Measurements from ENCODE around the gene DDX50. TPM values are rescaled to one million over a fixed set of nuclear protein-coding genes. Genes with fewer than 3 reads are reported as not detected.
"Not testable (repeated sequence)": the region's sequence is repeated elsewhere in the genome, so short reads cannot be mapped to it uniquely, and the experiment has no call there.

Gene DDX50
- 10 to 100 TPM; 43.4 to 54.5 (median 47.5) TPM for polyA plus RNA-seq (ENCODE audit: insufficient read length in 10 of 10)
- long read RNA-seq, donor 1, partial matches to known transcripts, result 0 of 2 reads
- long read RNA-seq, donor 1, other reads (novel, unspliced or antisense), result 0 of 2 reads
- long read RNA-seq, donor 2, transcript DDX50-201 (15 exons, 2,538 nt), result major isoform, 8 of 8 reads
- long read RNA-seq, donor 2, partial matches to known transcripts, result 0 of 8 reads
- long read RNA-seq, donor 2, other reads (novel, unspliced or antisense), result 0 of 8 reads
- long read RNA-seq, donor 3, result 0 reads
- long read RNA-seq, donor 4, transcript DDX50-201 (15 exons, 2,538 nt), result major isoform, 7 of 15 reads
- long read RNA-seq, donor 4, partial matches to known transcripts, result 7 of 15 reads
- long read RNA-seq, donor 4, other reads (novel, unspliced or antisense), result 0 of 15 reads
- long read RNA-seq, donor 5, partial matches to known transcripts, result 17 of 20 reads
- long read RNA-seq, donor 5, other reads (novel, unspliced or antisense), result 0 of 20 reads
- long read RNA-seq, donor 6, transcript DDX50-201 (15 exons, 2,538 nt), result major isoform, 10 of 21 reads
- long read RNA-seq, donor 6, partial matches to known transcripts, result 11 of 21 reads
- long read RNA-seq, donor 6, other reads (novel, unspliced or antisense), result 0 of 21 reads
- long read RNA-seq, donor 7, partial matches to known transcripts, result 0 of 3 reads
- long read RNA-seq, donor 7, other reads (novel, unspliced or antisense), result 0 of 3 reads
- long read RNA-seq, donor 8, transcript DDX50-201 (15 exons, 2,538 nt), result major isoform, 7 of 7 reads
- long read RNA-seq, donor 8, partial matches to known transcripts, result 0 of 7 reads
- long read RNA-seq, donor 8, other reads (novel, unspliced or antisense), result 0 of 7 reads
- long read RNA-seq, donor 9, partial matches to known transcripts, result 0 of 1 reads
- long read RNA-seq, donor 9, other reads (novel, unspliced or antisense), result 0 of 1 reads

DNA sequence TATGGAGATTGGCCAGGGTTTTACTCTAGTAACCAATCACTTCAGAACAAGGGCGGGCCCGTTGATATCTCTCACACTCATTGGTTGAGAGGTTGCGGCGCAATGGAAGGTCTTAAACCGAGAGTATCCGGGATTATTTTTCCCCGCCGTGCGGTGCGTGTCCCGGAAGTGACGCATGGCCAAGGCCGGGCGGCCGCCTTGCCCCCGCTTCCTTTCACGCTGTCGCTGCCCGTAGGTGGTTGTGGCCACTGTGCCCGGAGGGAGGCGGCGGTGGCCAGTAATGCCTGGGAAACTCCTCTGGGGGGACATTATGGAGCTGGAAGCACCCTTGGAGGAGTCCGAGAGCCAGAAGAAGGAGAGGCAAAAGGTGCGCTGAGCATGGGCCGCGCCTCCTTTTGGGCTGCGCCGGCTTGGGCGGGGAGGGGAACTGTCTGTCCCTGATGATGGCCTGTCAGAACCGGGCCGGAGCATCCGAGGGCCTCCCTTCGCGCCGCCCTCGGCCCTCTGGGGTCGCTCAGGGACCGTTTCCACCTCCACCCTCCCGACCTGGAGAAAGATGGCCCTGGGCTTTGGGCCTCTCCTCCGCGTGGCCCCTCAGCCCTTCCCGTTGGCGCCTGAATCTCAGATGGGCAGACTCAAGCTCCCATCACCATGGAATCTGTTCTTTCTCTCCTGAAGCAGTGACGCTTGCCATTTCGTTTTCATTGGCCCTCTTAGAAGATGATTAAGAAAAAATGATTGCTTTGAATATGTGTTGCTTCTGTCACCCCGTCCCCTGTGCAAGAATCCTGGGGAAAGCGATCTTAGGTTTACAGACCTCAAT, at the start of gene DDX50:
Gene DDX50 (plus strand): TSS at position 211 of the 823 bp plus-strand sequence. CDS start 70 bp downstream, at position 281.
- DNase-seq, result peak; percentile 98 to 100 (median 99)

- no peak for DNase-seq
These were observed 44.8 kb upstream of the DDX50 start for GRCh38 chr10:68856352-68856751.

DNA sequence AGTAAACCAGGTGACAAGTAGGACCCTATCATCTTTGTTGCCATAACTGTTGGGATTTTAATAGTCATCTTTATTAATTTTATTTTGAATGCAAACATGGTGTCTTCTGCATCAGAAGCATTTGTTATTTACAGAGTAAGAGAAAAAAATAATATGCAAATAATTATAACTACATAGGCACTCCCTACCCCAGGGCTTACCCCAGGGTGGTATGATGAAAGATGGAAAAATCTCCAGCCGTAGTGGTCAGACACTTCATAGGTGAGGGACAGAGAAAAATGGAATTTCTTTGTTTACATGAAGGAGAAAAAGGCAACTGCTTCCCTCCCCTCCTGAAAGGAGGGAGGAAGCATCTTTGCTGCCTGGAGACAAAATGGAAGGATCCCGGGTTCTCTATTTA, 44.1 kb upstream of the DDX50 start:
- DNase-seq, result no peak

- no peak for DNase-seq
These were observed 39.9 kb upstream of the DDX50 start for GRCh38 chr10:68861253-68861652.

DNA sequence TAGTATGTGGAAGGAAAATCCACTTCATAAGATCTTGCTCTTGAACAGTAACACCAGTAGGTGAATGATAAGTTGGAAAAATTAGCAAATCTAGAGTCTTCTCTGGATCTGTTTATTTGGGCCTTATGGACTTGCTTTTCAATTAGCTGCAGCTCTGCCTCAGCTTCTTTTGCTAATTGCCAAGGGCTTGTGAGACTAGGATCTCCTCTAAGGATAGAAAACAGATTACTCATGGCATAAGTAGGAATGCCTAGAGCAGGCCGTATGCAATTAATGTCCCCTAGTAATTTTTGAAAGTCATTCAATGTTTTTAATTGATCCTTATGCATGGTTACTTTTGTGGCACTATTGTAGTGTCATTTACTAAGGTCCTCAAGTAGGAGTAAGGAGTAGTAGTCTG, 36.5 kb upstream of the DDX50 start:
- no peak for DNase-seq

DNA sequence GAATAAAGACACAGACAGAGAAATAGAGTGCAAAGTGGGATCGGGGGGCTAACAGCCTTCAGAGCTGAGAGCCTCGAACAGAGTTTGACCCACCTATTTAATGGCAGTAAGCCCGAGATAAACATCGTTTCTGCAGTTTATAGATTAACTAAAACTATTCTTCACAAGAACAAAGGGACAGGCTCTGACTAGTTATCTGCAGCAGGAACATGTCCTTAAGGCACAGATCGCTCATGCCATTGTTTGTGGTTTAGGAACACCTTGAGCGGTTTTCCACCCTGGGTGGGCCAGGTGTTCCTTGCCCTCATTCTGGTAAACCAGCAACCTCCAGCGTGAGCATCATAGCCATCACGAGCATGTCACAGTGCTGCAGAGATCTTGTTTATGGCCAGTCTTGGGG, 32.9 kb upstream of the DDX50 start:
- not testable (repeated sequence) for DNase-seq

- no peak for DNase-seq
These were observed 31.5 kb upstream of the DDX50 start for GRCh38 chr10:68869623-68870022.

- DNase-seq, result no peak
These were observed 31.1 kb upstream of the DDX50 start for GRCh38 chr10:68870061-68870460.

DNA sequence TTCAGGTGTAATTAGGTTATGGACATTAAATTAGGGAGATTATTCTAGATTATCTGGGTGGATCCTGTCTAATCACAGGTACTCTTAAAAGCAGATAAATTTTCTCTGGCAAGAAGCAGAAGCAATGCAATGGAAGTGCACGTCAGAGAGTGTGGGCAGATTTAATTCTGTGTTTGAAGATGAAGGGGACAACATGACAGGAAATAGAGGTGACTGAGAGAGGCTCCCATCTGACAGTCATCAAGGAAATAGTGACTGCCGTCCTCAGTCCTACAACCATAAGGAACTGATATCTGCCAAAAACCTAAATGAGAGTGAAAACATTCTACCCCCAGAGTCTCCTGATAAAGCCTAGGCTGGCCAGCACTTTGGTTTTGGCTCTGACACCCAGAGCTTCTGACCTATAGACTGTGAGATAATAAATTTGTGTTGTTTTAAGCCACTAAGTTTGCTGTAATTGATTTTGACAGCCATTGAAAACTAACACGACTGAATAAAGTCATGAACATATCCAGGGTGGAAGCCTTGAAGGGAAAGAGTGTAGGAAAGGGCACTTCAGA, 30.5 kb upstream of the DDX50 start:
- peak in 1 of 3 donors; percentile 21 for DNase-seq

DNA sequence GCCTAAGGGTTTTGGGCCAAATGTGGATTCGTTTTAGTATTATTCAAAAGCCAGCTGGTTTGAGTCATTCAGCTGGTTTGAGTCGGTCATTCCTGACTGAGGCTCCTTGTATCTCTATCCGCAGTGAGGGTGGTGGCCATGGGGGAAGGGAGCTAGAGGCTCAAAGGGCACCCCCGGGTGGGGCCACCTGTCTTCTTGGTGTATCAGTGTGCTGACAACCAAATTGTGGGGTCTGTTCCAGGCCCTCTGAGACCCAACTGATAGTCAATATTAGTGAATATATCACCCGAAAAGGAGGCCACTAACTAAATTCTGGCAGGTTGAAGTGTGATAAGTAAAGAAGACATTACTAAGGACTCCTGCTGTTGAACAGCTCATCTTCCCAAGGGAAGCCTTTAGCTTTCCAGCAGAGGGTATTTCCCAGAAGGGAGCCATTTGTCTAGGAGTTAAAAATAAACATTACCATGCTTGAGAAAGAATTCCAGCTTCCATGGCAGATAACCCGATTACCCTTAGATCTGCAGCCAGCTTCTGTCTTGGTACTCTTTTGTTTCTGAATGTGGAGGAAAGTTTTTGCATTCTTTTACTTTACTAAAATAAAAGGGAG, 29.9 kb upstream of the DDX50 start:
- DNase-seq, result peak; percentile 37 to 52 (median 41)

DNA sequence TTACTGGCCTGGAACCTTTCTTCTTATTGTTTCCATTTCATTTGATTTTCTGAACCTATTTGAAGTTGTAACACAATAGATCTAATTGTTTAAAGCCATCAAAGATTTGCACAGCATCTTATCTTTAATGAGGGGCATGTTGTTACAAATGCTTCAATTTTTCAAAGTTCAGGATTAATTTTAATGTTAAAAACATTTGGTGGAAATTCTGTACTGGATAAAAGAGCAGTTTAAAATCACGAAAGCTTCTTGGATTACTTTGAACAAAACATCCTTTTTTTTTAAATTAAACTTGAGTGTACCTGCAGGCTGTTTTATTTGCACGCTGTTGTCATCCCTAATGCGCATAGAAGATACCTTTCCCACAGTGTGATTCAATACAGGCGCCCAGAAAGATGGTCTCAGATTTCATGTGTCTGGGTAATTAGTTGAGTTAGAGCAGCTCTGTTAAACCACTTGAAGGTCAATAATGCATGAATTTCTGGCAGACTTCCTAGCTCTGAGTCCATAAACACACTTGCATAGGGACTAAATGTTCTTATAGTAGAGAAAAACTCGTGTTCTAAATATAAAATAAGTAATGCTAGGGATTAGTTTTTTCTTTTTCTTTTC, 29.3 kb upstream of the DDX50 start:
- peak; percentile 82 to 93 (median 84) for DNase-seq

GRCh38 chr10:68876246-68877138, 24.6 kb upstream of the DDX50 start:
- DNase-seq, result peak in 1 of 3 donors; percentile 57

GRCh38 chr10:68877482-68878110, 23.5 kb upstream of the DDX50 start:
- no peak for DNase-seq

DNA sequence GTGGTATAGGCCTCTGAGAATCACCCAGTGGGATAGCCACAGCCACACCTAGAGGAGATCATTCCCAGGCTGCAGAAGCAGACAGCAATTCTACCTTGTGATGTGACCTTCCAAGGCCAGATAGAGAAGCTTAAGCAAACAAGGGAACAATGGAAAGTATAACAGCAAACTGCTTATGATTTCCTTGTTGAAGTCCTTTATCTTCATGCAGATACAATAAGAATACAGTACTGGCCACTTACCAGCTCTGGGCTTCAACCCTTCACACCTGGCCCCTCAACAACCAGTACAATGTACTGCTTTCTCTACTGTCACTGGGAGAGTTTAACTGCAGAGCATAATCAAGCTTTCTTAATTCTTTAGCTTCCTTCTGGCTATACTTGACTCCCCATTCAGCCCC, 22.6 kb upstream of the DDX50 start:
- DNase-seq, result no peak

DNA sequence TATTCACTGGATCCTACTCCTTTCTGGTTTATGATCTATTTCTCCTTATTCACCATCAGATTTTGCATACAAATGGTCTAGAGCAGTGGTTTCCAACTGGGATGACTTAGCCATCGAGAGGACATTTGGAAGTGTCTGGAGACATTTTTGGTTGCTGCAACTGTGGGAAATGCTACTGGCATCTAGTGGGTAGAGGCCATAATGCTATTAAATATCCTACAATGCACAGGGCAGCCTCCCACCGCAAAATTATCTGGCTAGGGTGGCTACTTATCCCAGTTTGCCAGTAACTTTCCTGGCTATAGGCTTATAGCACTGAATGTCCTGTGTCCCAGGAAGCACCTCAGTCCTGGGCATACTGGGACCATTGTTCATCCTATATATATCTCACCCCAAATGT, 21.5 kb upstream of the DDX50 start:
- DNase-seq, result no peak

DNA sequence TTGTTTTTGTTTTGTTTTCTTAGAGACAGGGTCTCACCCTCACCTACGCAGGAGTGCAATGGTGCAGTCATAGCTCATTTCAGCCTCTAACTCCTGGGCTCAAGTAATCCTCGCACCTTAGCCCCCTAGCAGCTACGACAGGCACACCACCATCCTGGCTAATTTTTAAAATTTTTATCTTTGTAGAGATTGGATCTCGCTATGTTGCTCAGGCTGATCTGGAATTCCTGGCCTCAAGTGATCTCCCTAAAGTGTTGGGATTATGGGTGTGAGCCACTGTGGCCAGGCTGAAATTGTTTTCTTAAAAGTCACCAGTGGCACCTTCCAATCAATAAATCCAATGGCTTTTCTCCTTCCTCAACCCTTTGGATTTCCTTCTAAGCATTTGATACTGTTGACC, 20.9 kb upstream of the DDX50 start:
- DNase-seq, result no peak

DNA sequence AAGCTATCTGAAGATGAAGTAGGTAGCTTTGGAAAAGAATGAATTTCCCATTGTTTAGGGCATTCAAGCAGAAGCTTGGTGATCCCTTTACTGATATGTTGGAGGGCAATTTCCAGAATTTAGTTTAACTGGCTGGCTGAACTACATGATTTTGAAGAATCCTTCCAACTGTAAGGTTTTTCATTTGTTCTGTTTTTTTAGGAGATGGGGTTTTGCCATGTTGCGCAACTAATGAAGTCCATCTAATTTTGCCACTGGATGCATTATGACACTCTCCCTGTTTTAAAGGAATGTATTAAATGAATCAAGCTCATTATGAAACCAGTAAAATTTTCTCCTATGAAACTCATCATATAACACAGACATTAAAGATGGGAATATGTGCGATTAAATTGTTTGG, 6.1 kb upstream of the DDX50 start:
- no peak for DNase-seq

GRCh38 chr10:68897336-68897741, 3.8 kb upstream of the DDX50 start:
- DNase-seq, result peak; percentile 66 to 87 (median 76)
